Tibial artery (tissue), 4 donors: ENCODE data around the gene TTC17.
A peak's percentile ranks its signal among the peaks of the same experiment; 100 is the strongest.
"Not testable (repeated sequence)": the region's sequence is repeated elsewhere in the genome, so short reads cannot be mapped to it uniquely, and the experiment has no call there.

Experiments used
- DNase-seq, 2 donors: peaks; one replicate each; pipeline ENCODE4 v3.0.0-alpha.2; 2019
- H3K27ac ChIP-seq, 2 donors: fragments of 200-600 bp; sonication (generic) in 1 of 2; 1 replicate in 1 of 2; 2 replicates in 1 of 2; pipeline ENCODE4 v1.5.1; 2018 to 2019; ENCODE audit warnings: mild to moderate bottlenecking in 1 of 2
- H3K27me3 ChIP-seq, 2 donors: fragments of 200-600 bp; sonication (generic) in 1 of 2; one replicate each; pipeline versions ENCODE4 v1.5.1 to v1.6.0; 2016 to 2019
- H3K36me3 ChIP-seq, 3 donors: fragments of 200-600 bp; sonication (generic) in 2 of 3; one replicate each; pipeline ENCODE4 v1.5.1; 2016 to 2019; ENCODE audit warnings: mild to moderate bottlenecking in 2 of 3
- H3K4me1 ChIP-seq, 4 donors: fragments of 200-600 bp; sonication (generic) in 2 of 4; 1 replicate in 3 of 4; 2 replicates in 1 of 4; pipeline ENCODE4 v1.5.1; 2016 to 2019
- H3K4me3 ChIP-seq, 2 donors: fragments of 200-600 bp; sonication (generic) in 1 of 2; 1 replicate in 1 of 2; 2 replicates in 1 of 2; pipeline ENCODE4 v1.5.1; 2018 to 2019; ENCODE audit warnings: mild to moderate bottlenecking in 2 of 2
- H3K9me3 ChIP-seq, 3 donors: fragments of 200-600 bp; sonication (generic) in 1 of 3; one replicate each; pipeline ENCODE4 v1.5.1; 2016 to 2019
- intact Hi-C: fragments of 100-400 bp; cut with DNase I; formaldehyde crosslinking; loops from one replicate; pipeline ENCODE4 v1.15.0; 2023; ENCODE audit warnings: low total_unique reads
- TF ChIP-seq, protein P1 (sequence below), 2 experiments: fragments of 200-600 bp in 1 of 2; fragments of 450-650 bp in 1 of 2; IDR thresholded peaks; one replicate each; pipeline ENCODE4 v1.5.1; 2017 to 2019; ENCODE audit warnings: antibody characterized with exemption in 2 of 2, mild to moderate bottlenecking in 1 of 2, moderate library complexity in 1 of 2

The TTC17 gene

DNA sequence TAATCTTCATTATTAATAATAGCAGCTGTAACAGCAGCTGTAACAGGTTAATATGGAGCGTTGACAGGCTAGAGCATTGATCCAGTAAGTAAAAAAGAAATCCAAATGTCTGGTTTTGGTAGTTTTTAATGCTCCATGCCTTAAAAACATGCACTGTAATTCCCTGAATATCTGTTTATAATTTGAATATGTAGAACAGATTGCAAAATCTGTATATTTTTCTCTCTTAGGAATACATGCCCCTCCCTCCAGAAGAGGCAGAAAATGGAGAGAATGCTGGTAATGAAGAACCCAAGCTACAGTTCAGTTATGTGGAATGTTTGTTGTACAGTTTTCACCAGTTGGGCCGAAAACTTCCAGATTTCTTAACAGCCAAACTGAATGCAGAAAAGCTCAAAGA, 30.2 kb upstream of the TTC17 start:
- H3K36me3 ChIP-seq: peaks cover 86 to 98% (median 96%) of the 10 kb centered on the region in 3 donors
- no peaks in the 10 kb centered on the region for H3K27me3 ChIP-seq
- no peaks in the 10 kb centered on the region for H3K9me3 ChIP-seq
- no peak overlapping the region for H3K27ac ChIP-seq
- no peak for DNase-seq
- no peak overlapping the region for H3K4me3 ChIP-seq
- TF ChIP-seq, protein P1, sequence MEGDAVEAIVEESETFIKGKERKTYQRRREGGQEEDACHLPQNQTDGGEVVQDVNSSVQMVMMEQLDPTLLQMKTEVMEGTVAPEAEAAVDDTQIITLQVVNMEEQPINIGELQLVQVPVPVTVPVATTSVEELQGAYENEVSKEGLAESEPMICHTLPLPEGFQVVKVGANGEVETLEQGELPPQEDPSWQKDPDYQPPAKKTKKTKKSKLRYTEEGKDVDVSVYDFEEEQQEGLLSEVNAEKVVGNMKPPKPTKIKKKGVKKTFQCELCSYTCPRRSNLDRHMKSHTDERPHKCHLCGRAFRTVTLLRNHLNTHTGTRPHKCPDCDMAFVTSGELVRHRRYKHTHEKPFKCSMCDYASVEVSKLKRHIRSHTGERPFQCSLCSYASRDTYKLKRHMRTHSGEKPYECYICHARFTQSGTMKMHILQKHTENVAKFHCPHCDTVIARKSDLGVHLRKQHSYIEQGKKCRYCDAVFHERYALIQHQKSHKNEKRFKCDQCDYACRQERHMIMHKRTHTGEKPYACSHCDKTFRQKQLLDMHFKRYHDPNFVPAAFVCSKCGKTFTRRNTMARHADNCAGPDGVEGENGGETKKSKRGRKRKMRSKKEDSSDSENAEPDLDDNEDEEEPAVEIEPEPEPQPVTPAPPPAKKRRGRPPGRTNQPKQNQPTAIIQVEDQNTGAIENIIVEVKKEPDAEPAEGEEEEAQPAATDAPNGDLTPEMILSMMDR (IDR thresholded peaks at IDR 0.05): no peak
- no peaks in the 10 kb centered on the region for H3K4me1 ChIP-seq
- intact Hi-C loops: no loop called here

DNA sequence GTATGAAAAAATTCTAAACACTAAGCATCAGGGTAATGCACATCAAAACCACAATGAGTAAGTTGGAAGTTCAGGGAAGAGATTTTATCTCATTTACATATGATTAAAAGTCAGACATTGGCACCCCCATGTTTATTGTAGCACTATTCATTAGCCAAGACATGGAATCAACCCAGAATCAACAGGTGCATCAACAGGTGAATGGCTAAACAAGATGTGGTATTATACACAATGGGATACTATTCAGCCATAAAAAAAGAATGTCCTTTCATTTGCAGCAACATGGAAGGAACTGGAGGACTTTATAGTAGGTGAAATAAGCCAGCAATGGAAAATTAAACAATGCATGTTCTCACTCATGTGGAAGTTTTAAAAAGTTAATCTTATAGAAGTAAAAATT, 17.6 kb upstream of the TTC17 start:
- TF ChIP-seq, protein P1 (IDR thresholded peaks at IDR 0.05): no peak
- no peak overlapping the region for H3K27ac ChIP-seq
- DNase-seq: no peak
- no peaks in the 10 kb centered on the region for H3K4me1 ChIP-seq
- no peaks in the 10 kb centered on the region for H3K27me3 ChIP-seq
- H3K4me3 ChIP-seq: no peak overlapping the region
- H3K9me3 ChIP-seq: no peaks in the 10 kb centered on the region
- intact Hi-C loops: no loop called here
- peaks cover 42 to 49% (median 47%) of the 10 kb centered on the region in 3 donors for H3K36me3 ChIP-seq

DNA sequence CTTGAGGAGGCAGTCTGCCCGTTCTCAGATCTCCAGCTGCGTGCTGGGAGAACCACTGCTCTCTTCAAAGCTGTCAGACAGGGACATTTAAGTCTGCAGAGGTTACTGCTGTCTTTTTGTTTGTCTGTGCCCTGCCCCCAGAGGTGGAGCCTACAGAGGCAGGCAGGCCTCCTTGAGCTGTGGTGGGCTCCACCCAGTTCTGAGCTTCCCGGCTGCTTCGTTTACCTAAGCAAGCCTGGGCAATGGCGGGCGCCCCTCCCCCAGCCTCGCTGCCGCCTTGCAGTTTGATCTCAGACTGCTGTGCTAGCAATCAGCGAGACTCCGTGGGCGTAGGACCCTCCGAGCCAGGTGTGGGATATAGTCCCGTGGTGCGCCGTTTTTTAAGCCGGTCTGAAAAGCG, 7.3 kb upstream of the TTC17 start:
- intact Hi-C loops, H3K27me3 ChIP-seq, H3K4me1 ChIP-seq, H3K27ac ChIP-seq, DNase-seq, H3K36me3 ChIP-seq, H3K9me3 ChIP-seq, H3K4me3 ChIP-seq: not testable (repeated sequence)

DNA sequence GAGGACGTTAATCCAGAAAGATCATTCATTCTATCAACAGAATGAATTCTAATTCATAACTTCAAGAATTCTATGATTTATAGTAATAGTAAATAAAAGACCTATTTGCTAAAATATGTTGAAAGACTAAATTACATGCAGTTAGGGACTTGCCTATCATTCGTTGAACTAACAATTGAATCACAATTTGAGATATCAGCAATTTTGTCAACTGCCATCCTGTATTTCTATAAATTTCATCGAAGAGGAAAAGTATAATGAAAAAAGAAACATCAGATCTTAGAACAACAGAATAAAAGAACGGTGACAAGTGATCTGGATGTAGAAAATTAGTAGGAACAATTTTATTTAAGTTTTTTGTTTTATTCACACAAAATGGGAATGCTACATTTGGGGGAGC, 4.4 kb upstream of the TTC17 start:
- no peak for DNase-seq
- intact Hi-C loops: no loop called here
- H3K27ac ChIP-seq: no peak overlapping the region
- H3K9me3 ChIP-seq: no peaks in the 10 kb centered on the region
- no peaks in the 10 kb centered on the region for H3K36me3 ChIP-seq
- peaks cover 0 to under 1% (median 0%) of the 10 kb centered on the region in 4 donors for H3K4me1 ChIP-seq
- TF ChIP-seq, protein P1 (IDR thresholded peaks at IDR 0.05): no peak
- H3K4me3 ChIP-seq: no peak overlapping the region
- no peaks in the 10 kb centered on the region for H3K27me3 ChIP-seq

DNA sequence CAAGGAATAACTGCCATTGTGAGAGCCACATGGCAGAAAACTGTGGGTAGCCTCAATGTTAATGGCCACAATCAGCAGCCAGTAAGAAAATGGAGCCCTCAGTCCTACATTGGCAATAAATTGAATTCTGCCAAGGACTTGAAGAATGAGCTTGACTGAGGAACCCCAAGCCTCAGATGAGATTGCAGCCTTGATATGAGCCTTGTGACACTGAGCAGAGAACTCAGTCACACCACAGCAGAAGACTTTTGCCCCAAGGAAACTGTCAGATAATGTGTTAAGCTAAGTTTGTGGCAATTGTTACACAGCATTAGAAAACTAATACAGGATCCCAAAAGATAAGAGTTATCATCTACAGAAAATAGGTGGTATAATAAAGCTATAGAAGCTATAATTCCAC, 2.4 kb upstream of the TTC17 start:
- TF ChIP-seq, protein P1 (IDR thresholded peaks at IDR 0.05): no peak
- intact Hi-C loops: no loop called here
- Histone ChIP-seq H3K36me3 (no peaks in the 10 kb centered on the region), H3K9me3 (no peaks in the 10 kb centered on the region), H3K27ac (no peak overlapping the region), H3K4me1 (peaks cover 0 to 20% (median 16%) of the 10 kb centered on the region in 4 donors), H3K27me3 (no peaks in the 10 kb centered on the region), H3K4me3 (no peak overlapping the region)
- no peak for DNase-seq

DNA sequence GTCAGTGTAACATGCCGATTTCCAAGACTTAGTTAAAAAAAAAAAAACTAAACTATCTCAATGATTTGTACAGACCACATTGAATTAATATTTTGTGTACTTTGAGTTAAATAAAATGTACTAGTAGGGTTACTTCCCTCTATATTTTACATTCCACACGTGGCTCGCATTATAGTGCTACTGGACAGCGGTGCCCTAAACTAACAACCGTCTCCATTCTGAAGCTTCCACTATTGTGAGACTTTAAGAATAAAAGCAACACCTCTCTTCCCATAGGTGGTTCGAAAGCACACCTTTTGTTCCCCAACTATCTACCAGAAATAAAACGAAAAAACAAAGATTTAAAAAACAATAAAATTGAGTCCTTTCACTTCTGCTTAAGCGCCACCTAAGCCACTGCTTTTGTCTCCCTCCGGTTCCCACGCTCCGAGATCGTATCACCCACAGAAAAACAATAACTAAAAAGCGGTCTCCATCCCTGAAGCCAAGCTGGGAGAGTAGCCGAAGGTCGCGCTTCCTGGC, 380 bp upstream of the TTC17 start:
- DNase-seq: no peak
- TF ChIP-seq, protein P1 (IDR thresholded peaks at IDR 0.05): no peak
- Histone ChIP-seq H3K9me3 (no peaks in the 10 kb centered on the region), H3K4me3 (peak overlapping the region; percentile 87 to 100), H3K4me1 (peaks cover 0 to 20% (median 16%) of the 10 kb centered on the region in 4 donors), H3K27me3 (no peaks in the 10 kb centered on the region), H3K27ac (peak overlapping the region; percentile 85 to 98), H3K36me3 (peaks cover 0 to 4% (median 0%) of the 10 kb centered on the region in 3 donors)
- intact Hi-C loops: no loop called here
